Ishikawa (cell line): Measurements from ENCODE around the gene ANKRD42.

Experiments used
- CEBPB ChIP-seq: IDR thresholded peaks from 2 replicates; pipeline ENCODE4 v1.6.1; 2012
- CREB1 ChIP-seq: IDR thresholded peaks from 2 replicates; pipeline ENCODE4 v1.6.1; 2012; ENCODE audit warnings: low read depth
- EGR1 ChIP-seq: IDR thresholded peaks from 2 replicates; pipeline ENCODE4 v1.6.1; 2012
- EP300 ChIP-seq: IDR thresholded peaks from 2 replicates; pipeline ENCODE4 v1.6.1; 2012; ENCODE audit warnings: borderline replicate concordance
- FOXM1 ChIP-seq: IDR thresholded peaks from 2 replicates; pipeline ENCODE4 v1.6.1; 2012; ENCODE audit warnings: low read depth, borderline replicate concordance
- NFIC ChIP-seq: IDR thresholded peaks from 2 replicates; pipeline ENCODE4 v1.6.1; 2012
- RAD21 ChIP-seq: IDR thresholded peaks from 2 replicates; pipeline ENCODE4 v1.6.1; 2012; ENCODE audit warnings: low read depth
- REST ChIP-seq: IDR thresholded peaks from 2 replicates; pipeline ENCODE4 v1.6.1; 2012; ENCODE audit warnings: low read depth, mild to moderate bottlenecking
- TAF1 ChIP-seq: IDR thresholded peaks from 2 replicates; pipeline ENCODE4 v1.6.1; 2012; ENCODE audit warnings: low read depth, mild to moderate bottlenecking
- TCF12 ChIP-seq: IDR thresholded peaks from 2 replicates; pipeline ENCODE4 v1.6.1; 2012; ENCODE audit warnings: low read depth
- TEAD4 ChIP-seq: IDR thresholded peaks from 2 replicates; pipeline ENCODE4 v1.6.1; 2012
- USF1 ChIP-seq: IDR thresholded peaks from 2 replicates; pipeline ENCODE4 v1.6.1; 2012
- YY1 ChIP-seq: IDR thresholded peaks from 2 replicates; pipeline ENCODE4 v1.6.1; 2012; ENCODE audit warnings: low read depth
- ZBTB7A ChIP-seq: IDR thresholded peaks from 2 replicates; pipeline ENCODE4 v1.6.1; 2012; ENCODE audit warnings: low read depth
- TF ChIP-seq, protein P1 (sequence below): IDR thresholded peaks from 2 replicates; pipeline ENCODE4 v1.6.1; 2012

ANKRD42 gene

GRCh38 chr11:83168756-83169155 lies 24.8 kb upstream of the ANKRD42 start:
- no peak for TF ChIP-seq ZBTB7A
- TF ChIP-seq CREB1 = no peak
- TF ChIP-seq NFIC = no peak
- TF ChIP-seq USF1 = no peak
- TF ChIP-seq RAD21 = no peak
- no peak for TF ChIP-seq YY1
- TF ChIP-seq TAF1 = no peak
- TF ChIP-seq EGR1 = no peak
- no peak for TF ChIP-seq EP300
- no peak for TF ChIP-seq TCF12
- TF ChIP-seq CEBPB = no peak
- no peak for TF ChIP-seq FOXM1
- TF ChIP-seq, protein P1, sequence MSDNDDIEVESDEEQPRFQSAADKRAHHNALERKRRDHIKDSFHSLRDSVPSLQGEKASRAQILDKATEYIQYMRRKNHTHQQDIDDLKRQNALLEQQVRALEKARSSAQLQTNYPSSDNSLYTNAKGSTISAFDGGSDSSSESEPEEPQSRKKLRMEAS = no peak
- TF ChIP-seq TEAD4 = no peak

GRCh38 chr11:83170865-83171264 lies 22.6 kb upstream of the ANKRD42 start:
- TF ChIP-seq NFIC = no peak
- no peak for TF ChIP-seq RAD21

DNA sequence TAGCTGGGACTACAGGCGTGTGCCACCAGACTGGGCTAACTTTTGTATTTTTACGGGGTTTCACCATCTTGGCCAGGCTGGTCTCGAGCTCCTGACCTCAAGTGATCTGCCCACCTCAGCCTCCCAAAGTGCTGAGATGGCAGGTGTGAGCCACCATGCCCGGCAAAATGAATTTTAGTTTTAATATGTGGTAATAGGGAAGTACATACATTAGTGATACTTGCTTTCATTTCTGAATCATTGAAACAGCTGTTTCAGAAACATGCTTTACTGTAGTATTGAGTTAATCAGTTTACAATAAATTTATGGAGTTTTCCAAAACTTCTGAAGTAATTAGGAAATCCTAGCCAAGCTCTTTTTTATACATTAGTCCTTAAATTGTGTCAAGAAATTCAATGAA lies 21.0 kb upstream of the ANKRD42 start:
- TF ChIP-seq CEBPB = no peak
- TF ChIP-seq REST = no peak
- TF ChIP-seq ZBTB7A = no peak
- no peak for TF ChIP-seq EP300
- no peak for TF ChIP-seq TEAD4
- no peak for TF ChIP-seq TCF12

GRCh38 chr11:83174008-83174407 lies 19.5 kb upstream of the ANKRD42 start:
- no peak for TF ChIP-seq YY1
- no peak for TF ChIP-seq CREB1
- TF ChIP-seq NFIC = no peak
- TF ChIP-seq TEAD4 = no peak
- TF ChIP-seq REST = no peak
- no peak for TF ChIP-seq EGR1
- TF ChIP-seq ZBTB7A = no peak
- TF ChIP-seq TAF1 = no peak
- TF ChIP-seq, protein P1 = no peak

- TF ChIP-seq TCF12 = no peak
- TF ChIP-seq CEBPB = no peak
- TF ChIP-seq TEAD4 = no peak
- no peak for TF ChIP-seq EGR1
- no peak for TF ChIP-seq EP300
Observed at GRCh38 chr11:83175815-83176214, 17.7 kb upstream of the ANKRD42 start.

- TF ChIP-seq EP300 (no peak), CREB1 (no peak), ZBTB7A (no peak), TAF1 (no peak), TCF12 (no peak)
Observed at GRCh38 chr11:83181815-83182214, 11.7 kb upstream of the ANKRD42 start.

- TF ChIP-seq EGR1 = no peak
- TF ChIP-seq TCF12 = no peak
- TF ChIP-seq YY1 = no peak
Observed at GRCh38 chr11:83185767-83186166, 7.7 kb upstream of the ANKRD42 start.

DNA sequence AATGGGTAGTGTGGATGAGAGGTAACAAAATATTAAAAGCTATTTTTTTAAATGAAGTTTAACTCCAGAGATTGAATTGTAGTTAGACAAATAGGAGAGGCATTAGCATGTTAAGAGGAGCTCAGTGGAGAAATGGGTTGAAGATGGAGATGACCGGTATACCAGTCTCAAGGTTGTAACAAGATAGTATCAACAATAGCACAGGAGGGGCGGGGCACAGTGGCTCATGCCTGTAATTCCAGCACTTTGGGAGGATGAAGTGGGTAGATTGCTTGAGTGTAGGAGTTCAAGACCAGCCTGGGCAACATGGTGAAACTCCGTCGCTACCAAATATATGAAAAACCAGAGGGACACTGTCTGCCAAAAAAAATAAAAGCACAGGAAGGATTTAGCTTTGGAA lies 6.0 kb upstream of the ANKRD42 start:
- TF ChIP-seq, protein P1 = no peak
- TF ChIP-seq CREB1 (no peak), EP300 (no peak), RAD21 (no peak), REST (no peak), YY1 (no peak), FOXM1 (no peak), NFIC (no peak), CEBPB (no peak), USF1 (no peak), TEAD4 (no peak), ZBTB7A (no peak), EGR1 (no peak)
